ENCODE data around the gene IL1RAPL1.

IL1RAPL1 gene

GRCh38 chrX:28946846-28947245, 359.6 kb downstream of the IL1RAPL1 start:
- Histone ChIP-seq H3K27ac (ENCODE audit: low read length) (no peak overlapping the region), H3K27me3 (ENCODE audit: control insufficient read depth in 1 of 2, insufficient read depth in 2 of 2, low read length in 2 of 2) (no peaks in the 10 kb centered on the region), H3K9ac (ENCODE audit: low read length in 2 of 2) (no peak overlapping the region), H3K36me3 (ENCODE audit: control insufficient read depth in 2 of 2, insufficient read depth in 2 of 2, low read length in 2 of 2) (no peaks in the 10 kb centered on the region), H3K4me1 (ENCODE audit: control insufficient read depth, insufficient read depth, low read length) (no peaks in the 10 kb centered on the region), H3K4me3 (ENCODE audit: low read length in 2 of 2) (no peak overlapping the region), H3K9me3 (ENCODE audit: control insufficient read depth in 2 of 2, low read length in 2 of 2) (no peaks in the 10 kb centered on the region)

DNA sequence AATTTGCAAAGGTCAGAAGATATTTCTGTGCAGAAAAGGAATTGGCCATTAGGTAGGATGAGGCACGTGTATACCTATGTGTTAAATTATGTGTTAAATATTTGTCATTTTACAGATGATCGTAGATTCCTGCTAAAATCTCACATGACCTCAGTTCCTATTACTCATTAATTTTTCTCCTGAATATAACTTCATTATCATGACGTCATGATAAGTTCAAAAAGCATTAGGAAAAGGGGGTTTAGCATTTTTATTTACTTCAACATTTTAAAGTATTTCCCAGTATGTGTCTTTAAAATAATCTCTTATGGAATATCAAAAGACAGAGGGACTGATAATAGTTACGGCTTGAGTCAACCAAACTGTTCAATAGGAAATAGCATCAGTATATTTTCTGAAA, 372.8 kb downstream of the IL1RAPL1 start:
- Histone ChIP-seq H3K4me1 (ENCODE audit: control insufficient read depth, insufficient read depth, low read length) (no peaks in the 10 kb centered on the region), H3K4me3 (ENCODE audit: low read length in 2 of 2) (no peak overlapping the region), H3K27me3 (ENCODE audit: control insufficient read depth in 1 of 2, insufficient read depth in 2 of 2, low read length in 2 of 2) (no peaks in the 10 kb centered on the region), H3K27ac (ENCODE audit: low read length) (no peak overlapping the region), H3K36me3 (ENCODE audit: control insufficient read depth in 2 of 2, insufficient read depth in 2 of 2, low read length in 2 of 2) (no peaks in the 10 kb centered on the region), H3K9me3 (ENCODE audit: control insufficient read depth in 2 of 2, low read length in 2 of 2) (no peaks in the 10 kb centered on the region), H3K9ac (ENCODE audit: low read length in 2 of 2) (no peak overlapping the region)

GRCh38 chrX:28966331-28966730, 379.1 kb downstream of the IL1RAPL1 start:
- no peak overlapping the region for H3K9ac ChIP-seq (ENCODE audit: low read length in 2 of 2)
- no peaks in the 10 kb centered on the region for H3K27me3 ChIP-seq (ENCODE audit: control insufficient read depth in 1 of 2, insufficient read depth in 2 of 2, low read length in 2 of 2)
- H3K4me3 ChIP-seq (ENCODE audit: low read length in 2 of 2) = peak overlapping the region; percentile 17 to 50
- H3K27ac ChIP-seq (ENCODE audit: low read length) = no peak overlapping the region
- H3K36me3 ChIP-seq (ENCODE audit: control insufficient read depth in 2 of 2, insufficient read depth in 2 of 2, low read length in 2 of 2) = no peaks in the 10 kb centered on the region
- no peaks in the 10 kb centered on the region for H3K4me1 ChIP-seq (ENCODE audit: control insufficient read depth, insufficient read depth, low read length)
- no peaks in the 10 kb centered on the region for H3K9me3 ChIP-seq (ENCODE audit: control insufficient read depth in 2 of 2, low read length in 2 of 2)

GRCh38 chrX:28969126-28969525, 381.9 kb downstream of the IL1RAPL1 start:
- Histone ChIP-seq H3K36me3 (ENCODE audit: control insufficient read depth in 2 of 2, insufficient read depth in 2 of 2, low read length in 2 of 2) (no peaks in the 10 kb centered on the region), H3K9ac (ENCODE audit: low read length in 2 of 2) (no peak overlapping the region), H3K27ac (ENCODE audit: low read length) (no peak overlapping the region)

GRCh38 chrX:28979877-28980276, 392.6 kb downstream of the IL1RAPL1 start:
- Histone ChIP-seq H3K36me3 (ENCODE audit: control insufficient read depth in 2 of 2, insufficient read depth in 2 of 2, low read length in 2 of 2) (no peaks in the 10 kb centered on the region), H3K4me1 (ENCODE audit: control insufficient read depth, insufficient read depth, low read length) (no peaks in the 10 kb centered on the region), H3K9ac (ENCODE audit: low read length in 2 of 2) (no peak overlapping the region), H3K4me3 (ENCODE audit: low read length in 2 of 2) (no peak overlapping the region), H3K27me3 (ENCODE audit: control insufficient read depth in 1 of 2, insufficient read depth in 2 of 2, low read length in 2 of 2) (no peaks in the 10 kb centered on the region), H3K9me3 (ENCODE audit: control insufficient read depth in 2 of 2, low read length in 2 of 2) (no peaks in the 10 kb centered on the region), H3K27ac (ENCODE audit: low read length) (no peak overlapping the region)

More at GRCh38 chrX:28969126-28969525, 381.9 kb downstream of the IL1RAPL1 start:
- Histone ChIP-seq H3K27me3 (ENCODE audit: control insufficient read depth in 1 of 2, insufficient read depth in 2 of 2, low read length in 2 of 2) (no peaks in the 10 kb centered on the region), H3K4me3 (ENCODE audit: low read length in 2 of 2) (no peak overlapping the region), H3K4me1 (ENCODE audit: control insufficient read depth, insufficient read depth, low read length) (no peaks in the 10 kb centered on the region), H3K9me3 (ENCODE audit: control insufficient read depth in 2 of 2, low read length in 2 of 2) (no peaks in the 10 kb centered on the region)

DNA sequence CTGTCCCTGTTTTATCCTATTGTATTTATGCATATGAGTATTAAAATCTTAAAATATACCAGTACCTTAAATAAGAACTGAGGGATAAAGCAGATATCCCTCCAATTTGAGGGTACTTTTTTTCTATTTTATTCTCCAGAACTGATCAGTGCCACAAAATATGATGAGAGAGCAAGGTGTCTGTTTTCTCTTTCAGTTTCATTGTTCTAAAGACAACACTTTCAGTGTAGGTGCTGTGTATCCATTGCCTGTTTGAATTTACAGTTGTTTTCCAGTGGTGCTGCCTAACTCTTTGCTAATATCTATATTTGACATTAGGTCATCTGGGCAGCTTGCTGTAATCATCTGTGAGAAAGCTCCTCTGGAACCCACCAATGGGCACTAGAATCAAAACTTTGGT, 394.7 kb downstream of the IL1RAPL1 start:
- H3K27me3 ChIP-seq (ENCODE audit: control insufficient read depth in 1 of 2, insufficient read depth in 2 of 2, low read length in 2 of 2) = no peaks in the 10 kb centered on the region
- H3K4me1 ChIP-seq (ENCODE audit: control insufficient read depth, insufficient read depth, low read length) = no peaks in the 10 kb centered on the region
- no peak overlapping the region for H3K9ac ChIP-seq (ENCODE audit: low read length in 2 of 2)
- H3K27ac ChIP-seq (ENCODE audit: low read length) = no peak overlapping the region
- H3K9me3 ChIP-seq (ENCODE audit: control insufficient read depth in 2 of 2, low read length in 2 of 2) = no peaks in the 10 kb centered on the region
- no peak overlapping the region for H3K4me3 ChIP-seq (ENCODE audit: low read length in 2 of 2)
- no peaks in the 10 kb centered on the region for H3K36me3 ChIP-seq (ENCODE audit: control insufficient read depth in 2 of 2, insufficient read depth in 2 of 2, low read length in 2 of 2)

- Histone ChIP-seq H3K4me3 (ENCODE audit: low read length in 2 of 2) (no peak overlapping the region), H3K27ac (ENCODE audit: low read length) (no peak overlapping the region), H3K9ac (ENCODE audit: low read length in 2 of 2) (no peak overlapping the region), H3K4me1 (ENCODE audit: control insufficient read depth, insufficient read depth, low read length) (no peaks in the 10 kb centered on the region), H3K27me3 (ENCODE audit: control insufficient read depth in 1 of 2, insufficient read depth in 2 of 2, low read length in 2 of 2) (no peaks in the 10 kb centered on the region), H3K9me3 (ENCODE audit: control insufficient read depth in 2 of 2, low read length in 2 of 2) (no peaks in the 10 kb centered on the region), H3K36me3 (ENCODE audit: control insufficient read depth in 2 of 2, insufficient read depth in 2 of 2, low read length in 2 of 2) (no peaks in the 10 kb centered on the region)
Measured at GRCh38 chrX:28988246-28988645, 401.0 kb downstream of the IL1RAPL1 start.

DNA sequence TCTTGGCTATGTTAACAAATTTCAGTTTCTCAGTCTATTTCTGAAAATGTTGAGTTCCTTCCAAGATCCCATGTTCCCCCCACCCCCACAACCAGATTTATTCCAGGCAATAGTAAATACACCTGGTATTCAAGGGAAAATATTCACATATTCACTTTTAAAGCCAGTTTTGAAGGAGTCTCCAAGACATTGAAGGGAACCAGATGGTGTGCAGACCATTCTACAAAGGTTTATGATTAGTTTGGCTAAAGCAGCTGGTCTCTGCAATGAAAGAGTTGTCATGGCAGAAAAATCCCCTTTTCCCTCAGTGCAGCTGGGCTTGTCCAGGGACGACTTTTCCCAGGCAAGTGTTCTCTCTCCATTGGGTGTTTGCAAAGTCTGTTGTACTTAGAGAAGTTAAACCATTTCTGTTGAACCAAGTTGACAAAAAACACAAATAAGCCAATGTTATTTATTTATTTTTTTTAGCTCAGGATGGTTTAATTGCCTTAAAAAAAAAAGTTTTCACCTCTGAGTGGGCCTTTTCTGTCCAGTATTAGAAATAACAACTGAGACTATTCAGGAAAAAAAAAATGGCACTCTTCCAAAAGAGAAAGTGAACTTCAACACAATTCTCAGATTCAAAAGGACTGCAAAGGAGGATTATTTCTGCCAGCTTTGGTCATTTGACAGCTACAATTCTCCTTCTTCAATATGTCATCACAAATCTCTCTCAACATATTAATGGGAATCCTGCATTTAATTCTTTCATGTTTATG, 410.6 kb downstream of the IL1RAPL1 start:
- Histone ChIP-seq H3K9ac (ENCODE audit: low read length in 2 of 2) (no peak overlapping the region), H3K36me3 (ENCODE audit: control insufficient read depth in 2 of 2, insufficient read depth in 2 of 2, low read length in 2 of 2) (no peaks in the 10 kb centered on the region), H3K9me3 (ENCODE audit: control insufficient read depth in 2 of 2, low read length in 2 of 2) (no peaks in the 10 kb centered on the region), H3K4me1 (ENCODE audit: control insufficient read depth, insufficient read depth, low read length) (no peaks in the 10 kb centered on the region), H3K4me3 (ENCODE audit: low read length in 2 of 2) (no peak overlapping the region), H3K27ac (ENCODE audit: low read length) (no peak overlapping the region), H3K27me3 (ENCODE audit: control insufficient read depth in 1 of 2, insufficient read depth in 2 of 2, low read length in 2 of 2) (no peaks in the 10 kb centered on the region)

DNA sequence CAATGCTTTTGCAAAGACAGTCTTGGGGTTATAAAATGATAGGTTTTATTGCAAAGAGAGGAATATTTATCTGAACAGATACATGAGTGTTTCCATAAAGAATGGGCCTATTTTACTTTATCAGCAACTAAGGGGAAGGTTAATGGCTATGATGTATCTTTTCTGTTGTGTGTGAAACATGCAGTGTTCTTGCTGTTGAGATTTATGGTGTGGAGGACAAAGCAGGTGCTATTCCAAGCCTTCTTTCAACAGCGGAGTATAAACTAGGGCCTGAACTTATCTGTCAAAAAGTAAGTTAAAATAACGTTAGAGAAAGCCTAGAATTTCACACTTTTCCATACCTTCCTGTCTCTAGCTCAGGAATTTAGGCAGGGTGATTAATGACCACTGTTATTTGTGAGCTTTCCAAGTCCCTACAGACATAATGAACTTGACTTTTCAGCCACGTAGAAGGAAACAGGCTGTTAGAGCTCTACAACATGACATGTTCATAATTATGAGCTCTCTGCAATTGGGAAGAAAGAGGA, 411.4 kb downstream of the IL1RAPL1 start:
- Histone ChIP-seq H3K27ac (ENCODE audit: low read length) (no peak overlapping the region), H3K27me3 (ENCODE audit: control insufficient read depth in 1 of 2, insufficient read depth in 2 of 2, low read length in 2 of 2) (no peaks in the 10 kb centered on the region), H3K9me3 (ENCODE audit: control insufficient read depth in 2 of 2, low read length in 2 of 2) (no peaks in the 10 kb centered on the region), H3K4me3 (ENCODE audit: low read length in 2 of 2) (no peak overlapping the region), H3K9ac (ENCODE audit: low read length in 2 of 2) (no peak overlapping the region), H3K36me3 (ENCODE audit: control insufficient read depth in 2 of 2, insufficient read depth in 2 of 2, low read length in 2 of 2) (no peaks in the 10 kb centered on the region), H3K4me1 (ENCODE audit: control insufficient read depth, insufficient read depth, low read length) (no peaks in the 10 kb centered on the region)

DNA sequence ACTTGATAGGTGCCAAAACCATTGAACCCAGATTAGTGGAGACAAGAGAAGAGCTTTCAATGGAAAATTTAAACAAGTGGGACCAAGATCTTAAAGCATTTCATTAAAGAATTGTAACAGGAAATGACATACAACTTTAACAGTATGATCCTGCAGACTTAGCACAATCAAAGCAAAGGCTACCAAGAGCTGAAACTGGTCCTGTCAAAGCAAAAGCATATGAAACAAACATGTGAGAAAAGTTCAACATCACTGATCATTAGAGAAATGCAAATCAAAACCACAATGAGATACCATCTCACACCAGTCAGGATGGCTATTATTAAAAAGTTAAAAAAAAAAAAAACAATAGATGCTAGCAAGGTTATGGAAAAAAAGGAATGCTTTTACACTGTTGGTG, 425.6 kb downstream of the IL1RAPL1 start:
- no peaks in the 10 kb centered on the region for H3K9me3 ChIP-seq (ENCODE audit: control insufficient read depth in 2 of 2, low read length in 2 of 2)
- no peaks in the 10 kb centered on the region for H3K36me3 ChIP-seq (ENCODE audit: control insufficient read depth in 2 of 2, insufficient read depth in 2 of 2, low read length in 2 of 2)
- H3K4me3 ChIP-seq (ENCODE audit: low read length in 2 of 2) = no peak overlapping the region
- no peaks in the 10 kb centered on the region for H3K4me1 ChIP-seq (ENCODE audit: control insufficient read depth, insufficient read depth, low read length)
- H3K27me3 ChIP-seq (ENCODE audit: control insufficient read depth in 1 of 2, insufficient read depth in 2 of 2, low read length in 2 of 2) = no peaks in the 10 kb centered on the region
- no peak overlapping the region for H3K27ac ChIP-seq (ENCODE audit: low read length)
- H3K9ac ChIP-seq (ENCODE audit: low read length in 2 of 2) = no peak overlapping the region

- Histone ChIP-seq H3K4me1 (ENCODE audit: control insufficient read depth, insufficient read depth, low read length) (no peaks in the 10 kb centered on the region), H3K4me3 (ENCODE audit: low read length in 2 of 2) (no peak overlapping the region), H3K9me3 (ENCODE audit: control insufficient read depth in 2 of 2, low read length in 2 of 2) (no peaks in the 10 kb centered on the region), H3K36me3 (ENCODE audit: control insufficient read depth in 2 of 2, insufficient read depth in 2 of 2, low read length in 2 of 2) (no peaks in the 10 kb centered on the region), H3K27ac (ENCODE audit: low read length) (no peak overlapping the region), H3K27me3 (ENCODE audit: control insufficient read depth in 1 of 2, insufficient read depth in 2 of 2, low read length in 2 of 2) (no peaks in the 10 kb centered on the region), H3K9ac (ENCODE audit: low read length in 2 of 2) (no peak overlapping the region)
Measured at GRCh38 chrX:29023207-29023606, 436.0 kb downstream of the IL1RAPL1 start.

All from stomach smooth muscle (tissue), 2 donors.